Measurements from ENCODE around the gene SIPA1L3.

SIPA1L3 gene

GRCh38 chr19:38190793-38191192 is 283.8 kb downstream of the SIPA1L3 start:
- no peak for TF ChIP-seq CTCF (conservative IDR thresholded peaks at IDR 0.05; ENCODE audit: low read length)
- DNase-seq (ENCODE audit: low read depth) = no peak
- H3K4me3 ChIP-seq (ENCODE audit: low read length) = no peak overlapping the region

GRCh38 chr19:38191747-38192146 is 284.7 kb downstream of the SIPA1L3 start:
- DNase-seq (ENCODE audit: low read depth) = no peak
- TF ChIP-seq CTCF (conservative IDR thresholded peaks at IDR 0.05; ENCODE audit: low read length) = no peak
- no peak overlapping the region for H3K4me3 ChIP-seq (ENCODE audit: low read length)

- no peak for DNase-seq (ENCODE audit: low read depth)
- TF ChIP-seq CTCF (conservative IDR thresholded peaks at IDR 0.05; ENCODE audit: low read length) = no peak
- H3K4me3 ChIP-seq (ENCODE audit: low read length) = no peak overlapping the region
Observed at GRCh38 chr19:38193445-38193844, 286.4 kb downstream of the SIPA1L3 start.

GRCh38 chr19:38194061-38194701 is 287.2 kb downstream of the SIPA1L3 start:
- no peak for DNase-seq (ENCODE audit: low read depth)
- no peak overlapping the region for H3K4me3 ChIP-seq (ENCODE audit: low read length)
- no peak for TF ChIP-seq CTCF (conservative IDR thresholded peaks at IDR 0.05; ENCODE audit: low read length)

GRCh38 chr19:38195237-38195636 is 288.2 kb downstream of the SIPA1L3 start:
- TF ChIP-seq CTCF (conservative IDR thresholded peaks at IDR 0.05; ENCODE audit: low read length) = no peak
- DNase-seq (ENCODE audit: low read depth) = no peak

GRCh38 chr19:38196245-38196837 is 289.3 kb downstream of the SIPA1L3 start:
- no peak for TF ChIP-seq CTCF (conservative IDR thresholded peaks at IDR 0.05; ENCODE audit: low read length)
- DNase-seq (ENCODE audit: low read depth) = no peak
- no peak overlapping the region for H3K4me3 ChIP-seq (ENCODE audit: low read length)

More at GRCh38 chr19:38195237-38195636, 288.2 kb downstream of the SIPA1L3 start:
- no peak overlapping the region for H3K4me3 ChIP-seq (ENCODE audit: low read length)

All from AG10803 (cell line).